GDM1 (cell line): Measurements from ENCODE around the gene RPL18.
A peak's percentile ranks its signal among the peaks of the same experiment; 100 is the strongest.
"Not testable (repeated sequence)": the region's sequence is repeated elsewhere in the genome, so short reads cannot be mapped to it uniquely, and the experiment has no call there.

Source experiments
- DNase-seq: peaks from one replicate; lab custom pipeline; 2025; lab: John Stamatoyannopoulos, UW

RPL18 gene

DNA sequence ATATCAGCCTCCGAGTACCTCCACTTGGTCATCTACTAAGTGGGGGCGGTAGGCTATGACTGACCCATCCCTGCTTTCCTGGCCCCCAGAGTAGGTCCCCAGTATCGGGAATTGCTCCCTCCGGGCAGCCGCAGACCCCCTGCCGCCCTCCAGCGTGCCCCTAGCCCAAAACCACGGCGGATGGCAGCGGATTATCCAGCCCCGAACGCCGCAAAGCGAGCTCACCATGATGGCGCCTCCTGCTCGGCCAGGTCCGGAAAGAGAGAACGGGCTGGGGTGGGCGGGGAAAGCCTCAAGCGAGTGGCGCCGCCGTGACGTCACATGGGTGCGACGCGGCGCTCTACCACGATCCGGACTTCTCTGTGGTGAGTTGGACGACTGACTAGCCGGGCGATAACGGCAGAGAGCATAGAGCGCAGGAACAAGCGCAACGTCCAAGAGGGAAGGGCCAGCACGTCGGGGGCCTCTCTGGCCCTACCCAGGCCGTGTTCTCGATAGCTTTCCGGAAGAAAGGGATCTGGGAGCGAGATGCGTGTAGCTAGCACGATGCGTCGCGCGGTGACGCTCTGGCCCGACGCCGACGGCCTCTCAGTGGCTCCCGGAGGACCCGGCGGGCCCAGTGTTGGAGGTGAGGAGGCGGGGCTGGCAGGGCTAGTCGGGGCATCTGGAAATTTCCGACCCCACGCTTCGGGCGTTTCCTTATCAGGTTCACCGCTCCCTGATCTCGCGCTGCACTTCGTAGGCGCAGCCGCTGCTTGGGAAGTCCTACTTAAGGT, at the start of gene RPL18, which contains the start of gene SPHK2:
Gene RPL18, minus strand, starts transcription at position 263 of the 776 bp plus-strand sequence. Its CDS starts 35 bp downstream, at position 228.
Gene SPHK2, plus strand, starts transcription at position 591 of the 776 bp plus-strand sequence. CDS start 1,009 bp downstream, outside the sequence.
- DNase-seq: peak; percentile 100

DNA sequence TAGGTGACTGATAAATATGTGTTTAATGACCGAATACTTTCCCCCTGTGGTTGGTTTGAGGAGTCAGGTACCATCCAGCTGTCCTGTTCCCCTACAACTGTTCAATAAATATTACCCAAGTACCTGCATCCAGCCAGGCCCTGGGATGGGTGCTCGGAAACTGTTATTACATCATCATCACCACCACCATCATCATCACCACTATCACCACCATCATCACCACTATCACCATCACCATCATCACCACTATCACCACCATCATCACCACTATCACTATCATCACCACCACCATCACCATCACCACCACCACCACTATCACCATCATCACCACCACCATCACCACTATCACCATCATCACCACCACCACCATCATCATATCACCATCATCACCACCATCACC, 49.8 kb upstream of the RPL18 start:
- no peak for DNase-seq

DNA sequence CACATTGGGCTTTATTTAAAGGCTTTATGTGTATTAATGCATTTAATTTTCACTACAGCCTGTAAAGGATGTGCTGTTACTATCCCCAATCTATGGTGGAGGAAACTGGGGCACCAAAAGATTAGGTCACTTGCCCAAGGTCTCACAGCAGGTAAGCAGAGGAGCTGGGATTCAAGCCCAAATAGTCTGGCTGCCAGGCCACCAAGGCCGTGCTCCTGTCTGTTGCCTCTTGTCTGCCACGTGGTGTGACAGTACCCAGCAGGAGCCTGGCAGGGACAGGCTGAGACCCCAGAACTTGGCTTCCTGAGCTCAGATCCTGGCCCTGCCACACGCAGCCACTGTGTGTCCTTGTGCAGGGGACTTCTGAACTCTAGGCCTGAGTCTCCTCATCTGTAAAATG, 49.4 kb upstream of the RPL18 start:
- no peak for DNase-seq

DNA sequence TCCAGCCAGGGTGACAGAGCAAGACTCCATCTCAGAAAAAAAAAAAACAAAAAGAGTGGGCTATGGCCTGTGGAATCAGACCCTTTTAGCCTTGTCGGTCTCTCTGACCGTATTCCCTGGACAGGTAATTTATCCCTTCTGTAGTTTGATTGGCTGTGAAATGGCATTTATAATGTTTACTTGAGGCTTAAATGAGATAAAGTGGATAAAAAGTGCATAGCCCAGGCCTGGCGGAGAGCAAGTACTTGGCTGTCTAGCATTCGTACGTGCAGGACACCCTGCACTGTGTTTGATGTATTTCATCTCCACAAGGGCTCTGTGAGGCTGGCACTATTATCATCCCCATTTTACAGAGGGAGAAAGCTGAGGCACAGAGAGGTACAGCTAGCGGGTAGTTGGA, 46.8 kb upstream of the RPL18 start:
- no peak for DNase-seq

DNA sequence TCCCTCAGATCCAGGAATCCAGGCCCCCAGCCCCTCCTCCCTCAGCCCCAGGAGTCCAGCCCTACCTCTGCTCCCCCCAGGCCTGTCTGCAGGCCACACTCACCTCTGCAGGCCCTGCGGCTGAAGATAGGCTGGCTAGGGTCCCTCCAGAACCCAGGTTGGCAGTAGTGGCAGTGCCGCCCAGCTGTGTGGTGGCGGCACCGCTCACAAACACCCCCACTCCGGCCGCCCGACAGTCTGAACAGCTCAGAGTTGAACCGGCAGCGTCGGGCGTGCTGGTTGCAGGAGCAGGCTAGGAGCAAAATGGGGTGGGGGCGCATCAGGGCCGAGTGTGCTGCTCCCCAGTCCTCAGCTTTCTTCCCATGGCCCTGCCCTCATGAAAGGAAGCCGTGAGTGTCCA, 45.5 kb upstream of the RPL18 start:
- no peak for DNase-seq

DNA sequence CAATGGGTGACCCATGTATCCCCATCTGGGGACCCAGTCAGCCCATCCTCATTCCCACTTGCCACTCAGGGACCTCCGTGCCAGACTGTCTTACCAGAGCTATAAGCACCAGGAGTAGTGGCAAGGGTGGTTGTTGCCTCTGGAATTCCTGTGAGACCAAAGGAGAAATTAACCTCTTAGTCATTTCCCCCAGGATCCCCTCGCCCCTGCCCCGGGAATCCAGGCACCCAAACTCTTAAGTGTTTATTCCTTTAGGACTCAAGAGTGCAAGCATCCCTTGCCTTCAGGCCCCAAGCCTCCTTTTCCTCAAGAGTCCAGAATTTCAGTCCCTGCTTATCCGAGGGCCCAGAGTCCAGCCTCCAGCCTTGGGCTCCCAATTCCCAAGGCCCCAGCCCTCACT, 44.7 kb upstream of the RPL18 start:
- DNase-seq: no peak

DNA sequence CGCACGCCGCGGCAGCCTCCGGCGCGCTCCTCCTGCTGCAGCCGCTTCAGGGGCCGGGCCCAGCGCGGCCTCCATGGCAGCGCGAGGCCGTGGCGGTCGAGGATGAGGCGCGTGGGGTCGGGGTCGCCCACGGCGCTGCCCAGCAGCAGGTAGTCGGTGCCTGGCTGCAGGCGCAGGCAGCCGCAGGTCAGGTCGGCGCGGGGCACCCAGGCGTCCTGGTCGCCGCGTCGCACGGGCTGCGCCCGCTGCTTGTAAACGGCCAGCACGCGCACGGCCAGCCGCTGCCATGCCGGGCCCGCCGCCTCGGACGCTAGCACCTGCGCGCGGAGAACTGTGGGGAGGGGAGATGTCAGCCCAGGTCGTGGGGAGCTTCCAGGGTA, 42.7 kb upstream of the RPL18 start:
- DNase-seq: no peak

DNA sequence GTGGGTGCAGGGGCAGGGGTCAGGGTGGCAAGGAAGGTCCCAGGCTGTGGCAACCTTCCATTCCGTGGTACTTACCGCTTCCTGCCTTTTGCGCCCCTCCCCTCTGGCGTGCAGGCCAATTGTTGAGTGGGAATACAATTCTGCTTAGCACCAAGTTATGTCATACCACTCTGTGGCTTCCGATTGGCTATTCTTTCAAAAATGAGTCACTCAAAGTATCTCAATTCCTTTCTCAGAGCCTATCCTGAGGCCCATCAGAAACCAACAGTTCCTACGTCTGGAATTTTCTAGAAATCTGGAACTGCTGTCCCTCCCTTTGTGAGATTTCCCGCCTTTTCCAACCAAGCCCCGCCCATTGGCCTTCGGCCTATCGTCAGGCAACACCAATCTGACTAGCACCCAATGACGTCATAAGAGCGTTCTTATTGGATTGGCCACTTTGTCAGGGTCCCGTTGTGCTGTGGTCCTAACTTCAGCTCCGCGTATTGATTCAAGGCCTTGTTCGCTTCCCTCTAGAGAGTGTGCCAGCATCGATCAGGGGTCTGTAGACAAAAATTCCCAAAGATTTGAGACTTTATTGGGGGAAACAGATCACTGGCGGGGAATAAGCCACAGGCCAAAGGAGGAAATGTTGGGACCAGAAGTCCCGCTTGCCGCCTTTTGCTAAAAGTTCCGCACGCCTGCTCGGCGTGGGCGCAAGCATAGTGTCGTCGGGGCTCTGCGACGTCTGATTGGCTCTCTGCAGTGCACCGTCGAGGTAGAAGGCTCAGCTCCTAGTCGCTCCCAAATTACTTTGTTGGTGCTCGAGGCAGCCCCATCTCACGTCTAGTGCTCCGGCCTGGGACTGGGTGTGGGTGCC, 42.1 kb upstream of the RPL18 start:
- DNase-seq: peak; percentile 90

DNA sequence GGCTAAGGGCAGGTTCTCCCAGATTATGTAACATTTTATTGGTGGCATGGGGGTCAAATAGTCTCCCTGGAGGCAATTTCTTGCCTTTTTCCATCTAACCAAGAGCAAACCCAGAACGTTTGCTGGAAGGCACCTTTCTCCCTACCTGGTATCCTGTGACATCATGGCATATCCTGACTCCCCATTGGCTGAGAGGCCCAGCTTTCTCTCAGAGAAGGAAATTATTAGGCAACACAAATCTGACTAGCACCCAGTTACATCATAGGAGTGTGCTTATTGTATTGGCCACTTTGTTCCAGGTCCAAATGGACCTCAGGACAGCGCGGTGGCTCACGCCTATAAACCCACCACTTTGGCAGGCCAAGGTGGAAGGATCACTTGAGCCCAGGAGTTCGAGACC, 40.8 kb upstream of the RPL18 start:
- DNase-seq: no peak

DNA sequence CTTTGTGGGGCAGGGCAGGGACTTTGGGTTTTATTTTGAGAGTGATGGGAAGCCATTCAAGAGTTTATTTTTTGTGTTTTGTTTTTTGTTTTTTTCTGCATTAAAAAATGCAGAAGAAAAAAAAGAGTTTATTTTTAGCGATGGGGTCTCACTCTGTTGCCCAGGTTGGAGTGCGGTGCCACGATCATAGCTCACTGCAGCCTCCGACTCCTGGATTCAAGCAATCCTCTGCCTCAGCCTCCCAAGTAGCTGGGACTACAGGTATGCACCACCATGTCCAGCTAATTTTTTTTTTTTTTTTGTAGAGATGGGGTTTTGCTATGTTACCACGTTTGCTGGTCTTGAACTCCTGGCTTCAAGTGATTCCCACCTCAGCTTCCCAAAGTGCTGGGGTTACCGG, 39.5 kb upstream of the RPL18 start:
- DNase-seq: no peak

DNA sequence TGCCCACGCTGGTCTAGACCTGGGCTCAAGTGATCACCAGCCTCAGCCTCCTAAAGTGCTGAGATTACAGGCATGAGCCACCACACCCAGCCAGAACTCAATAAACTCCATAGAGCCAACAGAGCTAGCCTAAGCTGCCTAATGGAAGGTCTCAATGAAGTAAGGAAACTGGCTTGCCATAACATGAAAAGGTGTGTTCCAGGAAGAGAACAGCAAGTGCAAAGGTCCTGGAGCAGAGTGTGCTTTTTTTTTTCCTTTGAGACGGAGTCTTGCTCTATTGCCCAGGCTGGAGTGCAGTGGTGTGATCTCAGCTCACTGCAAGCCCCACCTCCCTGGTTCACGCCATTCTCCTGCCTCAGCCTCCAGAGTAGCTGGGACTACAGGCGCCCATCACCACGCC, 38.9 kb upstream of the RPL18 start:
- DNase-seq: not testable (repeated sequence)

DNA sequence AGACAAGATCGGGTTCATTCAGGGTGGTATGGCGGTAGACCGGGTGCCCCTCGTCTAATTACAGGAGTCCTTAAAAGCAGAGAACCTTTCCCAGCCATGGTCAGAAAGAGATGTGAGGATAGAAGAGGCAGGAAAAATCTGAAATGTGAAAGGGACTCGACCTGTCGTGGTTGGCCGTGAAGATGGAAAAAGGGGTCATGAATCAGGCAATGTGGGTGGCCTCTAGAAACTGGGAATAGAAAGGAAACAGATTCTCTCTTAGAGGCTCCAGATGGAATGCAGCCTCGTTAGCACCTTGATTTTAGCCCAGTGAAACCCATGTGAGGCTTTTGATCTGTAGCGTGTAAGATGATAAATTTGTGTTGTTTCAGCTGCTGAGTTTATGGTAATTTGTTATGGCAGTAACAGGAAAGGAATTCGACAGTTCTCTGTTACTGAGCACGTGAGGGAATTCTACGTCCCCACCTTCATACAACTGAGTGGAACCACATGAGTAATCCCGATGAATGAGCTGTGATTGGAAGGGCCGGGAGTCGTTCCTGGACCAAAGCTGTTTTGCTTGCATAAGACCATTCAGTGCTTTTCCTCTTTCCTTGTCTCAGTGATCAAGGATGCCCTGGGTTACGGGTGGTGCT, 38.0 kb upstream of the RPL18 start:
- no peak for DNase-seq

DNA sequence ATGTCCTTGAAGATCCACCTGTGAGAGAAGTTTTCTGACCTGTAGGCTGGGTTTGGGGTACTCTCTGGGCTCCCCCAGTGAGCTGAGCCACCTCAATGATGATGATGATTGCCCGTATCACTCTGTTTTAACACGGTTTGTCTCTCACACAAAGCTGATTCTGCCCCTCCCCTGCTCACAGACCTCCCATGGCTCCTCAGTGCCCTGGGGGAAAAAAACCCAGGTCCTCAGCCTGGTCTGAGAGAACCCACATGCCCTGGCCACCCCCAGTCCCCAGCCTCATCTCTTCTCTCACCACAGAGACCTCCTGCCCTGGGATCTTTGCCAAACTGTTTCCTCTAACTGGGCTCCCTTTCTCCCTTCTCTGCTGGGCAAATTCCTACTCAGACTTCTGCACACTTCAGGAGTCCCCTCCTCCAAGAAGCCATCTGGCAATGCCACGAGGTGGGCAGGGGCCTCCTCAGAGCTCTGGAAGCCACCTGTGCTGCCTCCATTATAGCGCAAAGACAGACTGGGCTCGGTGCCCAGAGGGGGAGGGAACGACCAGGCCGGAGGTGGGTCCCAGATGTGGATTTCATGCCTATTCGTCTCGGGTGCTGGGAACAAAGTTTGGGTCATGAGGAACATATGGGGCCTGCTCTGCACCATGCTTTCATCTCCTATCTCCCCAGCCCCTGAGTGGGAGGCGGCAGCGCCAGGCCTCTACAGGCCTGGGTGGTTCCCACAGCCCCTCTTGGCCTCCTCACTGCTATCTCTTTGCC, 35.5 kb upstream of the RPL18 start:
- no peak for DNase-seq

DNA sequence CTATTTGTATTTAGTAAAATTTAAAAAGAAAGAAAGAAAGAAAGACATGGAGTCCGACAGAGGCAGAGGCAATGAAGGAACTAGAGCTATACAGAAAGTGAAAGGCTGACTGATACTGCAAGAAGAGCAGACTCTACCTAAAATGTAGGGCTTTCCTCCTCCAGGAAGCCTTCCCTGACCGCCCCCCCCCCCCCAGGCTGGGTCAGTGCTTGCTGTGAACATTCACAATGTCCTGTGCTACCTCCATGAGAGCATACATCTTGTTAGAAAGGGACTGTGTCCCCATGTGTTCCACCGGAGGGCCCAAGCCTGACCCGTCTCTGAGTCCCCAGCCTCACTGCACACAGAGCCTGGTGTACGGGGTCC, 32.7 kb upstream of the RPL18 start:
- DNase-seq: no peak

DNA sequence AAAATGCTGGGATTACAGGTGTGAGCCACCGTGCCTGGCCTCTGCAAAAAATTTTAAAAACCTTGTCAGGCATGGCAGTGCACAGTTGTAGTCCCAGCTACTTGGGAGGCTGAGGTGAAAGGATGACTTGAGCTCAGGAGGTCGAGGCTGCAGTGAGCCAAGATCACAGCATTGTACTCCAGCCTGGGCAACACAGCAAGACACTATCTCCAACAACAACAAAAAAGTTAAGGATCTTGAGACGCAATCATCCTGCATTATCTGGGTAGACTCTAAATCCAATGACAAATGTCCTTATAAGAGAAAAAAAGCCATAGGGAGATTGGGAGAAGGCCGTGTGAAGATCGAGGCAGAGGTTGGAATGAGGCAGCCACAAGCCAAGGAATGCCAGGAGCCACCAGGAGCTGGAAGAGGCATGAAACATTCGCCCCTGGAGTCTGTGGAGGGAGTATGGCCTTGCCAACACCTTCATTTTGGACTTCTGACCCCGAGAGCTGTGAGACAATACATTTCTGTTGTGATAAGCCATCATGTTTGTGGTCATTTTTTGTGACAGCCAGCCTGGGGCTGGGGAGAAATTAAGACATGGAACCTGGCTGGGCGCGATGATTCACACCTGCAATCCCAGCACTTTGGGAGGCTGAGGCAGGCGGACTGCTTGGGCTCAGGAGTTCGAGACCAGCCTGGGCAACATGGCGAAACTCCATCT, 32.1 kb upstream of the RPL18 start:
- no peak for DNase-seq

DNA sequence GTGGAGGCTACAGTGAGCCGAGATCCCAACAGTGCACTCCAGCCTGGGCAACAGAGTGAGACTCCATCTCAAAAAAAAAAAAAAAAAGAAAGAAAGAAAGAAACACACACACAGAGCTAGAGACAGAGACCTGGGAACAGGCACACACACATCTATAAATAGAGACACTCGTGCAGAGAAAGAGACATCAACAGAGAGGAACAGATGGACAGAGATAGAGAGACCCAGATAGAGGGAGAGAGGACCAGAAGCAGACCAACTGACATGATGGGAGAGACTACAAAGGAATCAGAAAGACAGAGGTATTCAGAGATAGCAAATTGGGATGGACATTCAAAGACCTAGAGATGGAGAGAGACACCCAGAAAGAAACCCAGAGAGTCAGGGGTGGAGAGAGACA, 29.2 kb upstream of the RPL18 start:
- no peak for DNase-seq

DNA sequence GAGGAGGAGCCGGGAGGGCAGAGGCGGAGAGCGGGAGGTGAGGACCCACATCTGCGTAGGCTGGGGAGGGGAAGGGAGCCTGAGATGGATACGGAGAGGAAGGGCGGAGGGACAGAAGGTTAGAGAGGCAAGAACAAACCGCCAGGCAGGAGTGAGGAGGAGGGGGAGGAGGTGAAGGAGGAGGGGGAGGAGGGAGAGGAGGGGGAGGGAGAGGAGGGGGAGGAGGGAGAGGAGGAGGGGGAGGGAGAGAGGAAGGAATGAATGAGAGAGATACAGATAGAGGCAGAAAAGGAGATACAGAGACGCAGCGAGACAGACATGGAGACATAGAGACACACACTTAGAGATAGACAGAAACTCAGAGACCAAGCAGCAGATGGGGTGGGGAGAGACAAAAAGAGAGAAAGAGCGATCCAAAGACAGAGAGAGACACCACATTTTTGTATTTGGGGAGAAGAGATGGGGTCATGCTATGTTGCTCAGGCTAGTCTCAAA, 27.8 kb upstream of the RPL18 start:
- DNase-seq: no peak

DNA sequence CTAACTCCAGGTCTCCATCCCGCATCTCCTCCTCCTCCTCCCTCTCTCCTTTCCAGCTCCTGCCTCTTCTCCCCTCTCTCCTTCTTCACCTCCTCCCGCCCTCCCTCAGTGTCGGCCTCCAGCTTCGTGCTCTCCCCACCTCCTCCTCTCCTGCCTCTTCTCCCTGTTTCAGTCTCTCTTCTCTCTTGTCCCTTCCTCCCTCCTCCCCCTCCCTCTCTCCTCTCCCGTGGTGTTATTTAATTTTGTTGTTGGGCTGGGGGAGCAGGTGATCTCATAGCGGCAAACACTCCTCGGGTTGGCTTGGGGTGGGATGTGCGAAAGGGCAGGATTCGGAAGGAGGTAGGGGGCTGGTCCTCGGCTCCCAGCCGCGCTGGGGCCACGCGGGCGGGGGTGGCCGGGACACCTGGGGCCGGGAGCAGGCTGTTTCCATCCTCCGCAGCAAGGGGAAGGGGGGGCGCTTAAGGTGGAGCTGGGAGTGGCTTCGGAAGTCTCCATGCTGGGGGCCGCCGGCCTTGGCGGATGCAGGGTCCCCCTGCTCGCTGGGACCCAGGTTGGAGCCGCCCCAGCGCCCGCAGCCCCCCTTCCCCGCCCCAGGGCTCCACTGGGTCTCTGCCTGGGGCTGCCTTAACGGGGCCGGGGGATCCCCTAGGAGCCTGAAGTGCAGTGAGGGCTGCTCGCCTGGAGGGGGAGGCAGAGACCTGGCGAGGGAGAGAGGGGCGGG, 27.2 kb upstream of the RPL18 start, which contains the start of gene CA11:
Gene CA11, minus strand, starts transcription at position 187 of the 721 bp plus-strand sequence. CDS start 555 bp downstream, outside the sequence.
- peak; percentile 82 for DNase-seq

DNA sequence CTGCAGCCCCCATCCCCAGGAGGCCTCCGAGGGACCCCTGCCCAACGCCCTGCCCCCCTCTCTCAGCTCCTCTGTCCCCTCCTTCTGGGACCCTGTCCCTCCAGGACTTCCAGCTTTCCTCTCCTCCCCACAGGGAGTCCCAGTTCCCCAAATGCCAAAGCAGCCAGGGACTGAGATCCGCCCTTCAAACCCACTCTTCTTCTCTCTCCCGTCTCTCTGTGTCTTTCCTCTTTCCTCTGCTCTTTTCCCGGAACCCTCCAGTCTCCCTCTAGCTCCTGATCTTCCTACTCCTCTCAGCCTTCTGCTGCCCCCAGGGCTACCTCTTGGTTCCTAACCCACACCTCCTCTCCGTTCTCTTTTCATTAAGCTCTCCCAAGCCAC, 26.6 kb upstream of the RPL18 start:
- DNase-seq: no peak

DNA sequence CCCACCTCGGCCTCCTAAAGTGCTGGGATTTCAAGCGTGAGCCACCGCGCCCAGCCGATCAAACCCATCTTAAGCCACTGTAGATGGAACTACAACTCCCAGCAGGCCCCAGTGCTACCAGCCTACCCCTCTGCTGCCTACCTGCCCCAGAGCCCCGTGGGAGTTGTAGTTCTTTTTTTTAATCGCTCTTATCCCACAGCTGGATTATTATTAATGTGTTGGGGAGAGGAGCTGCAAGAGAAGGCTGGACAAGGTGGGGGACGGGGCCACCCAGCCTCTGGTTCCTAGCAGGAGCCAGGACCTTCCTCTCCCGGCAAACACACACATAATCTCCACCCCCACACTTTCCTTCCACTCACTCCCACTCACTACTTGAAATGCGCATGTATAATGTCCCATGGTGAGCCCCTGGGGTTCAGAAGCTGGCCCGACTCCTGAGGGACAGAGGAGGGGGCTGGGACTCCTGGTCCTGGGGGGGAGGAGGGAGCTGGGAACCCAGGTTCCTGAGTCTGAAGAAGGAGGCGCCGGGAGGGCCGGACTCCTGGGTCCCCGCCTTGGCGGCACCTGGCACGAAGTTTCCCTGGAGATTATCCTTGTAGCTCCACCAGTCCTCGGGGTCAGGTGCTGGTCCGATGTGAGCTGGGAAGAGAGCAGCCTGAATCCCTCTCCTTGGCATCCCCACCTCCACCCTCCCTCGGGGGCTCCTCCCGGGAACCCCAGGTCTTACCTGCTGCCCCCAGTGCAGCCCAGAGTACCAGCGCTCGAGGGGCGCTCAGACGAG, 26.1 kb upstream of the RPL18 start:
- DNase-seq: peak; percentile 53
